NCI-H1417 (cell line): Measurements from ENCODE around the gene EAF2.
"Not testable (repeated sequence)": the region's sequence is repeated elsewhere in the genome, so short reads cannot be mapped to it uniquely, and the experiment has no call there.

Experiments used
- DNase-seq, 3 experiments: peaks; one replicate each; lab custom pipeline; 2025; lab: John Stamatoyannopoulos, UW

The EAF2 gene

DNA sequence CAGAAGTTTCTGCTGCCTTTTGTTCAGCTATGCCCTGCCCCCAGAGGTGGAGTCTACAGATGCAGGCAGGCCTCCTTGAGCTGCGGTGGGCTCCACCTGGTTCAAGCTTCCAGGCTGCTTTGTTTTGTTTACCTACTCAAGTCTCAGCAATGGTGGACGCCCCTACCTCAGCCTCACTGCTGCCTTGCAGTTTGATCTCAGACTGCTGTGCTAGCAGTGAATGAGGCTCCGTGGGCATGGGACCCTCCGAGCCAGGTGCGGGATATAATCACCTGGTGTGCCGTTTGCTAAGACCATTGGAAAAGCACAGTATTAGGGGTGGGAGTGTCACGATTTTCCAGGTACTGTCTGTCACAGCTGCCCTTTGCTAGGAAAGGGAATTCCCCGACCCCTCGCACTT lies 28.2 kb downstream of the EAF2 start:
- DNase-seq = not testable (repeated sequence)

DNA sequence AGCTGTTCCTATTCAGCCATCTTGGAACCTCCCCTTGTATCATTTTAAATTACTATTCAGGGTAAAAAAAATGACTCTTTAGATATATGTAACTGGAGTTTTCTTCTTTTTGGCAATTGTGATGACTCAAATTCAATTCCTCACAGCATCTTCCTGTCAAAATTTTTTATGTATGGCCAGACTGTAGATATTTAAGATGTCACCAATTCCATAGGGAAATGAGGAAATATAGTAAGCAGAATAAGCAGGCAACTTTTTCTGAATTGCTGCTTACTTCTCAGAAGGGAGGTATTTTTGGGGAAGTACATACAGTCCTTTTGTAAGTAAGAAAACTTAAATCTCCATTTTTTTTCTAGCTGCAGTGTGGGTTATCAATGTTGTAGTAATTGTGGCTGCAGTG lies 28.8 kb downstream of the EAF2 start:
- DNase-seq = no peak

GRCh38 chr3:121869736-121870135 lies 34.7 kb downstream of the EAF2 start:
- DNase-seq = no peak

GRCh38 chr3:121870717-121871116 lies 35.7 kb downstream of the EAF2 start:
- DNase-seq = no peak

- DNase-seq = no peak
Measured at GRCh38 chr3:121871430-121871829, 36.4 kb downstream of the EAF2 start.

DNA sequence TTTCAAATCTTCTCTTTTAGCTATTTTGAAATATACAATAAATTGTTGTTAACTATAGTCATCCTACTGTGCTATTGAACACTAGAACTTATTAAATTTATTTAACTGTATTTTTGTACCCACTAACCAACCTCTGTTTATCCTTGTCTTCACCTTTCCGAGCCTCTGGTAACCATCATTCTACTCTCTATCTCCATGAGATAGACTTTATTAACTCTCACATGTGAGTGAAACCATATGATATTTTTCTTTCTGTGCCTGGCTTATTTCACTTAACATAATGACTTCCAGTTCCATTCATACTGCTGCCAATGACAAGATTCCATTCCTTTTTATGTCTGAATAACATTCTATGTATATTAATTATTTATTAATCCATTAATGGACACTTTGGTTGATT lies 43.4 kb downstream of the EAF2 start:
- DNase-seq = no peak

DNA sequence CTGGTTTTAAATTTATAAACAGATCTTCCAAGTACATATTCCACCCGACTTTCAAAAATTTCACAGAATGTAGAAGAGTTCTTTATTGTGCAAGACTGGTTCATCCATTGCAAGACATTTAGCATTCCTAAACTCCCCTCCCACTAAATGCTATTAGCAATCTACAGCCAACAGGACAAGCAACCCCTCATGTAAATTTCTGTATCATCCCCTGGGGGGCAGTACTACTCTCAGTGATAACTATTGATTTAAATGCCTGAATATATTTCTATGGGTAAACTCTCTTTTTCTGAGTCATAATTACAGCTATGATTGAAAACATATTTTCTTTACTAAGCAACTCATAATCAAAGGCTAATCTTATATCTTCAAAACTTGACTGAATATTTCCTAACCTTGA lies 48.5 kb downstream of the EAF2 start:
- peak in 2 of 3 experiments; percentile 5 to 18 for DNase-seq

DNA sequence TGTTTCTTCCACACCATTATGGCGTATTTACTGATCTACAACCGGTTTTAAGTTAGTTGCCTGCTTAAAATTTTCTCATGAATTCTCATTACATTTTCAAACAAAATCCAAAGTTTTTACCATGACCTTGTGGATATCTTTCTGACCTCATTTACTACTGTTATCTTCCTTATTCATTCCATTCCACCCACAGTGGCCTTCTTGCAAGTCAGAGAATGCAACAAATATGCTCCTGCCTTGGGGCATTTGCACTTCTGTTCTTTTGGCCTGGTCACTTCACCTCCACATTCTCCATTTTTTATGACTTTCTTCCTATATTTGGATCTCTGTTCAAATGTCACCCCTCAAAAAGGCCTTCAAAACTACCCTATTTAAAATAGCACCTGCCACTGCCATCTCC lies 50.4 kb downstream of the EAF2 start:
- DNase-seq = no peak

DNA sequence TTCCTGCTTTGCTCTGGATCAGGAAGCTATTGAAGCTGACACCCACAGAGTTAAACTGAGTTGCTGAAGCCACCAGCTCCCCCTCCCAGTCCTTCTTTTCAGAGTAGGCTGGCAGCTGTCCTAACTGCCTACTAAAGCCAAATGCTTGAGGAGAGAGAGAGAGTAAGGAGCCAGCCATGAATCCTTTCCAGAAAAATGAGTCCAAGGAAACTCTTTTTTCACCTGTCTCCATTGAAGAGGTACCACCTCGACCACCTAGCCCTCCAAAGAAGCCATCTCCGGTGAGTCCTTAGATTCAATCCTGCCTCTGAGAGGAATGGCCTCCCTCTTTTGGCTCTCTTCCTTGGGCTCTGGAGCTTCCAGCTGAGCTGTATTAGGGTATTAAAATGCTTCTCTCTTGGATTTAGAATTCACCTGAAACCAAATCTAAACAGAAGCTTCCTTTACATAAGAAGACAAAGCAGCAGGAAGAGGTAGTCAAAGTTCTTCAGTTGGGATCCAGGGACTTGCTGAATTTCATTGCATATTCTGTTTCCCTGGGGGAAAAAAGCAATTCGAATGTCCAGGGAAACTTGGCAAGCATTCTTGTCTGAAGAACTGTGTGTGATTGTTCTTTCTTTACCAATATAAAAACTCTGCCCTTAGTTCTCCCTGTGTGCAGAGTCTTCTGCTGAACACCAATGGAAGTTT lies 59.4 kb downstream of the EAF2 start, which contains the start of gene SLC15A2:
Gene SLC15A2, plus strand, starts transcription at position 101 of the 690 bp plus-strand sequence. Its CDS starts 76 bp downstream, at position 177.
- DNase-seq = no peak

DNA sequence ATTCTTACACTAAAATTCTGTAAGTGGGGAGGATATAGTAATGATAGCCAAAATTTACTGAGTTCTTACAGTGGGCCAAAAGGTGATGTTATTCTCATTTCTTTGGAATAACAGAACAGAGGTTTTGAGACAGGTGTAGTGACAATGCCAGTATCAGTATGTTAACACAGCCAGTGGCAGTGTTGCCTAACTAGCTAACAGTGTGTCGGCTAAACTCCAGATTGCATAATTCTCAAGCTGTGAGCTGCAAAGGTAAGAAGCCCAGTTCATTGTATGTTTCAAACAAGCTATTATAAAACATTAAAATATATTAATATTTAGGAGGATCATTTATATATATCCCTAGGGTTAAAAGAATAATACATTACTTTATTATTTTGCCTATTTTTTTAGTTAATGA lies 60.1 kb downstream of the EAF2 start:
- DNase-seq = no peak

- DNase-seq = no peak
Measured at GRCh38 chr3:121895736-121896135, 60.7 kb downstream of the EAF2 start.

- DNase-seq = no peak
Measured at GRCh38 chr3:121896823-121897222, 61.8 kb downstream of the EAF2 start.

DNA sequence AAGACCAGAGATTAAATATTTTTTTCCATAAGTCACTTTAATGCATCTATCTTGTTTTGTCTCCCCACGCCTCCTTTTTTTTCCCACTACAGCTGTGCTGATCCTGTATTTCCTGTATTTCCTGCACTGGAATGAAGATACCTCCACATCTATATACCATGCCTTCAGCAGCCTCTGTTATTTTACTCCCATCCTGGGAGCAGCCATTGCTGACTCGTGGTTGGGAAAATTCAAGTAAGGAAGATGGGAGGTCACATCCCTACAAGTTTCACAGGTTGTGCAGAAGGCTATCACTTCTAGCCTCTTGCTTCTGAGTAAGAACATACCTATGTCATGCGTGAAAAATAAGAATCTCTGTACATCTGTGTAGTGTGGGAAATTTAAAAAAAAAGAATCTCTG lies 62.3 kb downstream of the EAF2 start:
- DNase-seq = no peak

- no peak for DNase-seq
Measured at GRCh38 chr3:121913305-121913990, 78.4 kb downstream of the EAF2 start.

- no peak for DNase-seq
Measured at GRCh38 chr3:121914081-121914998, 79.3 kb downstream of the EAF2 start.

DNA sequence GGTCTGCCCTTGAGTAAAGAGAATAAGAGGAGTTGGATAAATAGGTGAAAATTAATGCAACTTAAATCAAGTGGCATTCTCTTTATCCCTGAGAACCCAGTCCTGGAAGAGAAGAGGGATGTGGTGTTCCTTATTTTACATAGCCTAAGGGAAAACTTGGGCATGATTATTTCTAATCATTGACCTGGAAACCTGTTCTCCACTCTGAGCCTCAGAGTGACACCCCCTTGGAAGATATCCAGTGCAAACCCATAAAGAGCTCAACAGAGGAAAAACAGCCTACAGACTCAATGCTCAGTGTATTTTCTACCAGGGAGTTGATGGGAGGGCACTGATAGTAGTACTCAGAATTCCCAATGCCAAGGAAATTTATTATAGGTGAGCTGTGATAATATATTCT lies 81.2 kb downstream of the EAF2 start:
- peak in 1 of 3 experiments; percentile 19 for DNase-seq

DNA sequence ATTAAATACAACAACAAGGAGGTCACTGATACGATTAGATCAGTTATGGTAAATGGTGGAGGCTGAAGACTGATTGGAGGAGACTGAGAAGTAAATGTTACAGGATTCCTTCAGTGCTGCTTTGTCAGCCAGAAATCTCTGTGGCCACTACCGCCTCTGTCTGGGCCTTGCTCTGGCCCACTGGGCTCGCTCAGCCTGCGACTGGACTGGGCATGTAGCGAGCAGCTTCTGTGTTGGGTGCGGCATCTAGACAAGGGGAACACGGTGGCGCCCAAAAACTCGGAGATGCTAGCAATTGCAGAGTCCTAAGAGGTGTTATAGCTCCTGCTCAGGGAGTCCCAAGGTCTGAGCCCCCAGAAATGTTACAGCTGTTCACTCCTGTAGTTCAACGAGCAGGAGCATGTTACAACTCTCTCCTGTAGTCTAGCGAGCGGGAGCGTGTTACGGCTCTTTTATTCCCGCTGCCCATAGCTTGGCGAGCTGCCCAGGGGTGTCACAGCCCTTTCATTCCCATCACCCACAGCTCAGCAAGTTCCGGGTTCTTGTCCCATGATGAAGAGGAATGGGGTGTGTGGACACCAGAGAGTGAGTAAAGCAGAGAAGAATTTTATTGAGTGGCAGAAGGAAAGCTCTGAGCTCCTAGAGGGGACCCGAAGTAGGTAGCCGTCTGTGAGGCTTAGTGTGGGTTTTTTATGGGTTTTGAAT lies 83.9 kb downstream of the EAF2 start:
- DNase-seq = no peak

GRCh38 chr3:121924734-121925133 lies 89.7 kb downstream of the EAF2 start:
- DNase-seq = no peak

- no peak for DNase-seq
Measured at GRCh38 chr3:121926380-121926779, 91.4 kb downstream of the EAF2 start.
